Ecto neural progenitor cell (in vitro differentiated cells): ENCODE measurements around the gene TAMM41.
"Not testable (repeated sequence)": the region's sequence is repeated elsewhere in the genome, so short reads cannot be mapped to it uniquely, and the experiment has no call there.

Source experiments
- DNase-seq: peaks from one replicate; pipeline ENCODE4 v3.0.0-alpha.2; 2018; ENCODE audit warnings: low spot score

Gene TAMM41

DNA sequence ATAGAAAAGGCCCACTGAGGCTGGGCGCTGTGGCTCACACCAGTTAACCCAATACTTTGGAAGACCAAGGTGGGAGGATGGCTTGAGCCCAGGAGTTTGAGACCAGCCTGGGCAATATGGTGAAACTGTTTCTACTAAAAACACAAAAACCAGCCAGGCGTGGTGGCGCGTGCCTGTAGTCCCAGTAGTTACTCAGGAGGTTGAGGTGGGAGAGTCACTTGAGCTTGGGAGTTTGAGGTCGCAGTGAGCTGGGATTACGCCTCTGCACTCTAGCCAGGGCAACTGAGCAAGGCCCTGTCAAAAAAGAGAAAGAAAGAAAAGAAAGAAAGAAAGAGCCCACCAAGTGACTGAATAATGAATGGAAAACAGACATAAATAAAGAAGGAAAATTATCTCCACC lies 32.0 kb downstream of the TAMM41 start:
- no peak for DNase-seq

DNA sequence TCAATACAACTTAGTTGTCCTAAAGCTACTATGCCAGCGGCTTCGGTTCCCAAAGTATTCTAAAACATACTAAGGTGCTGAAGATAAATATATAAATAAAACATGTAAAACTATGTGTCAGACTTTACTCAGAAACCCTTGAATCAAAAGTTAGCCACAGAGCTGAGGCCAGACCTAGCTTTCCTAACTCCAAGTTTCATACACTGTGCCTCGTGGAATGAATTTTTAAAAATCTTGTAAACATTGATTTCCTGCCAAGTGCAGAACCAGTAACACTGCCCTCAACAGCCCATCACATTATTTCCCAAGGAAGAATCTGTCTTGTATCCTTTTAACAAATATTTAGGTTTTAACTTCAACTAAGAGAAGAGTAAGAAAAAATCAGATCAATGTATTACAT lies 36.4 kb downstream of the TAMM41 start:
- no peak for DNase-seq

DNA sequence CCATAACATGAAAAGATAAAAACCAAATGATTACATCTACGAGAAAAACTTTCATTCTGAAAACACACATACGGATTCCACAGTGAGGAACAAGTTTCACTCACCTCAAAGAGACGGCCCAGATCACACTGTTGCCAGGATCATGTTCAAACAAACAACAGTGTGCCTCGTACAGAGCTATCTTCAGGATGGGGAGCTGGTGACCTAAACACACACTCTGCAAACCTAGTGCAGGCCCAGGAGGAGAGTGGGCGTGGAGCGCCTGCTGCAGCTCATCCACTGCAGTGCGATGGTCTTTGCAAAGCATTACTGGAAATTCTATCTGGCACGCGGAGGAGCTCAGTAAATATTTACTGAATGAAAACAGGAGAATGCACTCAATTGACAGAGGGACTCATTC lies 38.5 kb downstream of the TAMM41 start:
- DNase-seq: no peak

DNA sequence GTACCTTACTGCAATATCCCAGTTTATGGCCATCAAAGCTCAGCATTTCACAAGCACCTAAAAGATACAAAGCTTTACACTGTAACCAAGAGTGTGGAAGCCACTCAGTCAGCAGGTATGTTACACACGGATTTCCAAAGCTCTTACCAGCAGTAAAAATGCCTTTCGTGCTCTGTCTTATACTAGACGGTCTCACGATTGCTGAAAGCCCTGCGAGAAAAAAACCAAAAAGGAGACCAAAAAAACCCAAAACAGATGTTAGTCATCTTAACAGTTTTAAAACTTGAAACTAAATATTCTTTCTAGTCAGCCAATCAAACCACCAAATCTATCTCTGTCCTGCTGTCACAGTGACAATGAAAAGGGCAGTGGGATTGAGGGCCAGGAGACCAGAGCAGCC lies 39.0 kb downstream of the TAMM41 start:
- no peak for DNase-seq

DNA sequence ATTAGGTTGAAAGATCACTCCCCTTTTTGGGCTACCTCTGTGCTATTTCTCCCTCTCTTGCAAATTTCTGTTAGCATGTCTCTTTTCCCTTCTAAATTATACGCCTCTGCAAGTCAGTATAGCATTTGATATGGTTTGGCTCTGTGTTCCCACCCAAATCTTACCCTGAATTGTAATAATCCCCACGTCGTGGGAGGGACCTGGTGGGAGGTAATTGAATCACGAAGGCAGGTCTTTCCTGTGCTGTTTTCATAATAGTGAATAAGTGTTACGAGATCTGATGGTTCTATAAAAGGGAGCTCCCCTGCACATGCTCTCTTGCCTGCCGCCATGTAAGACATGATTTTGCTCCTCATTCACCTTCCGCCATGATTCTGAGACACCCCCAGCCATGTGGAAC lies 41.0 kb downstream of the TAMM41 start:
- no peak for DNase-seq

DNA sequence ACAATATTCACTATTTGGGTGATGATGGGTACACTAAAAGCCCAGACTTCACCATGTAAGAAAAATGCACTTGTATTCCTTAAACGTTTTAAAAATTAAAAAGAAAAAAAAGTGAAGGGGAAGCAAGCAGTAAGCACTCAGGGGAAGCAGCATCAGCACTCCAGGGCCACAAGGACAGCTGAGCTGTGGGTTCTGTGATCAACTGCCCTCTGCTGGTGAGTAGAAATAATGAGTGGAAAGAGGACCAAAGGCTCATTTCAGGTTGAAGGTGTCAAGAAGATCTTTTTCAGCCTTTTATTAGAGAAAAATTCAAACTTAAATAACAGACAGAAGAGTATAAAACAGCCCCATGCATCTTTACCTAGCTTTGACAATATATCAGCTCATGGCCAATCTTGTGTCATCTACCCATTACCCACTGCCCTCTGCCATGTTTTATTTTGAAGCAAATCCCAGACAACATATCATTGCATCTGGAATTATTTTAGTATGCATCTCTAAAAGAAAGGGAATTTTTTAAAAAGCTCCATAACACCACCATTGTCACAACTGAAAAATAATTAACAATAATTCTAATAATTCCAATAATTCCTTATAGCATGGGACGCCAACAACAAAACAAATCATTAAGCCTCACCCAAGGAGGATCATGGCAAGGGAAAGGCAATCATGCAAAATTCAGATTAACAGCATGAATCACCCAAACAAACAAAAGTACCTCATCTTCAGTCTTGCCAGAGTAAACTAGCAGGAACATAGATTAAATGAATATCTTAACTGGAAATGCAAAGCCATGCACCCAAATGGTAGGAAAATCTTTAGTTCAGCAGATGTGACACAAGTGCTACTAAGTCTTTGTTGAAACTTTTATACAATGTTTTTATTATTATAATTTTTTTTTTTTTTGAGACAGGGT lies 42.5 kb downstream of the TAMM41 start:
- peak; percentile 51 for DNase-seq

DNA sequence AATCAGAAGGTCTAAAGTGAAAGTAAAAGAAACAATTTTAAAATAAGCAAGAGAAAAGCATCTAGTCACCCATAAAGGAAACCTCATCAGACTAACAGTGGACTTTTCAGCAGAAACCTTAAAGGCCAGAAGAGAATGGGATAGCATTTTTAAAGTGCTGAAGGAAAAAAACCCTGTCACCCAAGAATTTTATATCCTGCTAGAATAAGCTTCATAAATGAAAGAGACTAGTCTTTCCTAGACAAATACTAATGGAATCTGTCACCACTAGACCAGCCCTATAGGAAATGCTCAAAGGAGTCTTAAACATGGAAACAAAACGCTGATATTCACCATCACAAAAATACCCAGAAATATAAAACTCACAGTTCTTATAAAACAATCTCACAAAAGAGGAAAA lies 46.9 kb downstream of the TAMM41 start:
- DNase-seq: no peak

DNA sequence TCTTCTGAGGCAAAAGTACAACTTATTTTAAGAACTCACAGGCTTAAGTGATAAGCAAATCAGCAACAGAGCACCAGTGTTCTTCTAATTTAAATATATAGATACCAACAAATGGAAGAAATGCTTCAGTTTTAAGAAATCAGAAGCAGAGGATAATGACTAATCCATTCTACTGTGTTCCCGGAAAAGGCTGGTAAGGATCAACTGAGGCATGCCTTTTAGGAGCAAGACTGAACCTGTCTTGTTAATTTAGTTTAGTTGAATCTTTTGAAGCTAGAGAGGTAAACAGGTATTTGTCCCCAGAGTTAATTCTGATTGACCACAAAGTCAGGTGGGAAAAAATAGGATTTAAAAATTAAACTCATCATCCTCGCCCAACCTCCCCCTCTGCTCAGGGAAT lies 51.8 kb downstream of the TAMM41 start:
- DNase-seq: no peak

DNA sequence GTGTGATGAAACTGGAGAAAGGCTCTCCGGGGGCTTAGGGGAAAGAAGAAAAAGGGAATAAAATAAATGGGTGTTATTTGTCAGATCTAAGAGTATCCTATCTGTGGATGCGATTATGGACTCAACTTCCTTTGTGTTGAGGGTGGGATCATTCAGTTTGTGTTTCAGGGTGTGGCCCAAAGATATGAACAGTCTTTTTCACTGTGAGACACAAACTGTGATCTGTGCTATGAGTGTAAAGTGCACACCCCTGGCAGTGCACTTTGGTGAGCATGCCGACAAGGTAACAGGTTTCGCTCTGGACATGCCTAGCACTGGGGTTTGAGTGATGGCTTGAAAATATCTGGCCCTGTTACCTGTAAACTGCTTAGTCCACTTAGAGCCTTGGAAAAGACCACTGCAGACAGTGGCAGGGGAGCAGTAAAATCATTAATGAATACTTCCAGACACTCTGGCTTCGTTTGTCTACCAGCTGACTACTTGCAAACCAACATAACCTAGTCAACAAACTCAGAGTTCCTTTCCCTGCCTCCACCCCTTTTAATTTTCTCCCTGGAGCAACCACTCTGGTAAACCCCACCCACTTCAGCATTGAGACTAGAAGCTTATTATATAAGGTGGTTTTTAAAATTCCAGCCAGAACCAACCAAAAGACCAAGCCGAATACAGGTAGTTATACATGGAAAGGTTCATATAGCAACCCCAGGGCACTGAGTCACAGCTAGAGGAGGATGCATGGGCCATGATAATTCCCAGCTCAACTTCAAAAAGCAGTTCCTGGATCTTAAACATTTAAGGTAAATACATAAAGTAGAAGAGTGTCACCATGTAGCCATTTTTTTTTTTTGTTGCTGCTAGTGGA lies 55.1 kb downstream of the TAMM41 start:
- DNase-seq: no peak

DNA sequence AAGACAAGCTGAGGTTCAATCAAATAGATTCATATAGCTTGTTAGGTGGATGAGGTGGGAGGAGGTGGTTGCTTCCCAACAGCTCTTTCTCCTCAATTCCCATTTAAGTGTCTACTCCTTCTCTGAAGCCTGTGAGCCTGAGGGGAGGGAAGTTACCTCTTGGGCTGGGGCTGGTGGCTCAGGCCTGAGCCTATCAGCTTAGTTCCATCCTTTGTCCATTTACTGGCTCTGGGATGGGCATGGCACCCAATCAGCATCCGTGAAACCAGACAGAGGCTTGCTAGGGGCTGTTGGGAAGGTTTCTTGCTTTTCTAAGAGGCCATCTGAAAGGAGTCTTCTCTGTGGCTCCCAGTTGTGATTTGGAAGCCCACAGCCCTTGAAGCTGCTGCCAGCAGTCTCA lies 57.3 kb downstream of the TAMM41 start:
- no peak for DNase-seq

DNA sequence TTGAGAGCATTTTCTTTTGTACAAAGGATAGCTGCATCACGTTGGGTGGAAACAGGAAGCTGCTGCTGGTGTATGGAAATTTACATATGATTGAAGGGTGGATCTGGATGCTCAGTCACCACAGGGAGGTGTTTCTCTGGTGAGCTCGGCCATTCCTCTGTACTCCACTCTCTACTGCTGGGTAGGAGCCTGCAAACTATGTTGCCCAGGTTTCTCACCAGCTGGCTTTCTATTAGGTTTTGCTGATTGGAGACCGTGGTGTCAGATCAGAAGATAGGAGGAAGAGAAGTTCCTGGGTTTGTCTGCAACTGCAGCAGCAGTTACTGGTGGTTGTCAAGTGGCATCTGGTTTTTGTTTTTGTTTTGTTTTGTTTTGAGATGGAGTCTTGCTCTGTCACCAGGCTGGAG lies 61.7 kb downstream of the TAMM41 start:
- no peak for DNase-seq

DNA sequence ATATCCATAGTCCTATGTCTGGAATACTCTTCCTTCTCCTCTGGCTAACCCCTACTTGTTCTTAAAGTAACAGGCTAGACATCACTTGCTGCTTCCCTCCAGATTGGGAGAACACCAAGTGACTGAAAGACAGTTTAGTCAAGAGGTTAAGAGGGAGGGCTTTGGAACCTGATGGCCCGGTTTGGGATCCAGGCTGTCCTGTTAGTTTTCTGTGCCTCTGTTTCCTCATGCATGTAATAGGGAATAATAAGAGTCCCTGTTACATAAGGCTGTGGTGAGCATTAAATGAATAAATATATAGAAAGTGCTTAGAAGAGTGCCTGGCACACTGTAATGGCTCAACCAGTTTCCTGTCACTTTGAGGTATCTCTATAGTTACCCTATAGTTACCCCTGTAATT lies 66.3 kb downstream of the TAMM41 start:
- DNase-seq: no peak

DNA sequence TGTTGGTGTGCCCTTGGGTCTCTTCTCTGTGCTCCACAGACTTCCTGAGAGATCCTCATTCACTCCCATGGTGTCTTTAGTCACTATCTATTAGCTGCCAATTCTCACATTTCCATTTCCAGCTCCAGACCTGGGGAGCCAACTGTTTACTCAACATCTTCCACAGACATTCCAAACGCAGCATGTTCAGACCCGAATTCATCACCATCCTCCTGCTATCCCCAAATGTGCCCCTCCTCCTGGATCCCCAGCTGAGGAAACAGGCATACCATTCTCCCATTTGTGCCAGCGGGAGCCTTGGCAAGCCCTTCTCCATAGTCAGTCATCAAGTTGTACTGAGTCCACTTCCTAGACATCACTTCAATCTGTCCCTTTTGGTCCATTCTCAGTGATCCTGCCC lies 67.1 kb downstream of the TAMM41 start:
- no peak for DNase-seq

DNA sequence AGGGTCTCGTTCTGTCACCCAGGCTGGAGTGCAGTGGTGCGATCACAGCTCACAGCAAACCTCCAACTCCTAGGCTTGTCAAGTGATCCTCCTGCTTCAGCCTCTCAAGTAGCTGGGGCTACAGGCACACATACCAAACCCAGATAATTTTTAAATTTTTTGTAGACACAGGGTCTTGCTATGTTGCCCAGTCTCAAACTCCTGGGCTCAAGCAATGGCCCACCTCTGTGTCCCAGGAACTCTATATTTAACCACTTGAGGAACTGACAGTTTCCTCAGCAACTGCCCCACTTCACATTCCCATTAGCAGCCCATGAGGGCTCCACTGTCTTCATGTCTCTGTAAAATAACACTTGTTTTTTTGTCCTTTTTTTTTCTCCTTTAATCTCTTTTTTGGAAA lies 68.4 kb downstream of the TAMM41 start:
- DNase-seq: no peak

DNA sequence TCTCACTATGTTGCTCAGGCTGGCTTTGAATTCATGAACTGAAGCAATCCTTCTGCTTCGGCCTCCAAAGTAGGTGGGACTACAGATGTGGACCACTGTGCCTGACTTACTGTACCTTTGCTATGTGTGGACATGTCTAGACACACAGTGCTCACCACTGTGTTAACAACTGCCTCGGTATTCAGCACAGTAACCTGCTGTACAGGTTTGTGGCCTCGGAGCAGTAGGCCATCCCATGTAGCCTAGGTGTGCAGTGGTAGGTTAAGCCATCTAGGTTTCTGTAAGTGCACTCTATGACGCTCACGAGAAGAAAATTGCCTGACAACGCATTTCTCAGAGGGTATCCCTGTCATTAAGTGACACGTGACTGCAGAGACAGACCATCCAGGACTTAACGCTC lies 70.3 kb downstream of the TAMM41 start:
- DNase-seq: no peak

DNA sequence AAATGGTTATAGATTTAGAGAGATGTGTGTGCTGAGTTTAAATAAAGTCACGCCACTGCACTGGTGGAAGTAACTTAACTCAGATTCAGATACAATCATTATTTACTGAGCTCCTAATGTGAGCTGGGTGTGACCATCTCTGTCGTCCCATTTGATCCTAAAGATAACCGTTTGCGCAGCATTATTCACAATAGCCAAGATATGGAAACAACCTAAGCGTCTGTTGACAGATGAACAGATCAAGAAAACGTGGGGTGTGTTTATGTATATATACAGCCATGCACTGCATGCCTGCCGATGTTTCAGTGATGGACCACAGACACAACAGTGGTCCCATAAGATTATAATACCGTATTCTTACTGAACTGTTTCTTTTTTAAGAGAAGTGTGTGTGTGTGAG lies 71.2 kb downstream of the TAMM41 start:
- DNase-seq: no peak

DNA sequence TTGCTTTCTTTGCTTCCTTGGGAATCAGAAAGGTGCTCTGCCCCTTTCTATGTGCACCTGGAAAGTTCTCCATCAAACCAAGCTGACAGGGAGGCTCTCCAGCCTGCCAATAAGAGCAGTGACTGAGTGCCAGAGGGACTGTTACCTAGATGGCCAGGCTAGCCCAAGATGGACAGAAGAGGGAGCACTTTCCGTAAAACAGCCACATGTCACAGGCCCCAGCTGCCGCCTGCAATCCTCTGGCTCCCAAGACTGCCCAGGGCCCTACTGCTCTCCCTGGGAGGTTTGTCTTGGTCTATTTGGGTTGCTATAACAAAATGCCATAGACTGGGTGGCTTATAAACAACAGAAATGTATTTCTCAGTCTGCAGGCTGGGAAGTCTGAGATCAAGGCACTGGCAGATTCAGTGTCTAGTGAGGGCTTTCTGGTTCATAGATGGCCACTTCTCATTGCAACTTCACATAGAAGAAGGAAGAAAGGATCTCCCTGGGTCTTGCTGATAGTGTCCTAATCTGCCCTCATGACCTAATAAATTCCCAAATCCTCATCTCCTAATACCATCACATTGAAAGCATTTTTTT lies 72.3 kb downstream of the TAMM41 start:
- DNase-seq: peak; percentile 73

DNA sequence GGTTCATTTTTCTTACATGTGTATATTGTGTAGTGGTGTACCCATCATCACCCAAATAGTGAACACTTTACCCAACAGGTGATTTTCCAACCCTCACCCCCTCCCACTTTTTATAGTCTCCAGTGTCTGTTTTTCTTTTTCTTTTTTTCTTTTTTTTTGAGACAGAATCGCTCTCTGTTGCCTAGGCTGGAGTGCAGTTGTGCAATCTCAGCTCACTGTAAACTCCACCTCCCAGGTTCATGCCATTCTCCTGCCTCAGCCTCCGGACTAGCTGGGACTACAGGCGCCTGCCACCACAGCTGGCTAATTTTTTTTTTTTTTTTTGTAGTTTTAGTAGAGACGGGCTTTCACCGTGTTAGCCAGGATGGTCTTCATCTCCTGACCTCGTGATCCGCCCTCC lies 74.8 kb downstream of the TAMM41 start:
- not testable (repeated sequence) for DNase-seq

DNA sequence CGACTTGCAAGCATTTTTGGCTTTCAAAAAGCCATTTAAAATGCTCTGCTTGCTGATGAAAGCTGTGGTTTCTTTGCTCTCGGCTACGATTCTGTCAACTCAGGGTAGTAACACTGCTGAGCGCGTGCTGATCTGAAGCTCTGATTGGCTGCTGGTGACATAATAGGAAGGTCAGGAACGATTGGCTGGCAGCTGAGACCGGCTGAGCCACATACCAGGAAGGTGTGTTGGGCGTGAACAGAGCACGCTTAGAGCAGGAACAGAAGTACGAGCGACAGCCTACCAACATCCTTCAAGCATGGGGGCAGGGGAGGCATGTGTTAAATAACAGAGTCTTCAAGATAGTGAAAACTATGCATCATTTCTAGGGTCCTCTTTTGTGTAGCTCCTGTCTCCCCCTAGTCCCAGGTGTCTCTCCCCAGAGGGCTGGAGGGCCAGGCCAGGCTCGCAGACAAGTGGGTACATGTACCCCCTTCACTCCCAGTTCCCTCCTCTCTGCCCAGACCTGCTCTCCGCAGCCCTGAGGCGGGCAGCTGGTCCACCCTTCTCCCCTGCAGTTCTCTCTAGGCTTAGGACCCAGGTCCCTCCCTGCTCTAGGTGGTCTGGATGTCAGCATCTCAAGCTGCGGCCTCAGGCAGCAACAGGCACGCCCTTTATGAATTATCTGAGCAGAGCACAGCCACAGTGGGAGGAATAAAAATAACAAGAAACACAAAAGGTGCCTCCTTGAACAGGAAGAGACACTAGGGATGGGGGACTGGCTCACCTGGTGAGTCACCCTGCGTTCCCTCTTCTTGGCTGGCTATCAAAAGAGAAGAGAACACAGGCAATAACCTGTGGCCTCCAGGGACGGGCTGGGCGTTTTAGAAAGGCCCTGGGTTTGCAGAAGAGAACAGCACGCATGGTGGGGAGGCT lies 76.0 kb downstream of the TAMM41 start:
- peak; percentile 78 for DNase-seq

DNA sequence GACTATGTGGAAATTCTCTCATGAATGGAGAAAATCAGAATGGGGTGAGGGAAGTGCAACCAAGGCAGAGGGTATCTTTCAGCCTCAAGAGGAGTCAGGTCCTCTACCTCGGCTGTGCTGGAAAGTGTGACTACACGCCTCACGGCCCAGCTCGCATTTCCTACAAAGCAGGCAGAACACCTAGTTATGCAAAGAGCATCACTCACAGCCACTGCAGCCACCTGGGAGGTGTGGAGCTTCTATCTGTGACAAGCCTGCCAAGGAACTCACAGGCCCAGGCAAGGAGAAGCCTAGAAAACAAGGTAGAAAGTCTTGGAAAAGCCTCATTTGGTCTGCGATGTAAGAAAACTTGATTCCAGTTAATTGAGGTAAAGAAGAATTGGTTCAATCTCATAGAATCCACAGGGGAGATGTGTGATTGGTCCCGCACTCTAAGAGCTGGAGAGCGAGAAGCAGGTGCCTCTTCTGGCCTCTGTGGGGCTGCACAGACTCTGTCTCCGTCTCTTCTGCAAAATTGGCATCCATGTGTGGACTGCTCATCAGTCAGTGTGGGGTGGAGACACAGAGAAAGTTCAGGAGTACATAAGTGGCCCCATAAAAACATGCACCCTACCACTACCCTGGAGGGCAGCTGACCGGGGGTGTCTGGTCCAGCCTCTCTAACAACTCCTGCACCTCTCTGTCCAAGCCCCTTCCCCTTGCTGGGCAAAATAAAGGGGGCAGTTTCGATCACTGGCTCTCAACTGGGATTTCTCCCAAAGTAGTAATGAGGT lies 76.8 kb downstream of the TAMM41 start:
- no peak for DNase-seq

DNA sequence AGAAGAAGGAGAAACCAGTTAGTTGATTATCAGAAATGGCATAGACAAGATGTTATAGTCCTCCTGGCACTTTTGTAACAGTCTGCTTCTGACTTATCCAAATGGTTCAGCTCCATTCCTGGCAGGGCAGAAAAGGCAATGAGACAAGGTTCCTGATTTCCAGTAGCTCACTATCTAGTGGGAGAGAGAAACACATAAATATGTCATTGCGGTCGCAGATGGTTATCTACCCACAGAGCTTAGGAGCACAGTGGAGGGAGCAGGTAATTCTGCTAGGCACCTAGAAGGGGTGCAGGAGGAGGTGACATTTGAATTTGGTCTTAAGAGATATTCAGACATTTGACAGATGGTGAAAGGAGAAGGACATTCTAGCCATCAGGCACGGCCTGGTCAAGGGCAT lies 78.1 kb downstream of the TAMM41 start:
- no peak for DNase-seq
